Endothelial cell of umbilical vein (primary cell): ENCODE data around the gene MKRN1.

Source experiments
- CTCF ChIP-seq, 2 donors: IDR thresholded peaks; 1 replicate in 1 of 2; 2 replicates in 1 of 2; pipeline ENCODE4 v1.5.1; 2011; ENCODE audit warnings: low read length in 2 of 2, mild to moderate bottlenecking in 2 of 2, moderate library complexity in 2 of 2, control low read depth in 1 of 2, inconsistent platforms in 1 of 2, low read depth in 1 of 2; ENCODE audit not compliant: insufficient read depth in 1 of 2; ENCODE audit errors: extremely low read depth in 1 of 2
- EZH2 ChIP-seq: IDR thresholded peaks from 2 replicates; pipeline ENCODE4 v1.6.1; 2012; ENCODE audit warnings: borderline replicate concordance, low read depth, mild to moderate bottlenecking, moderate library complexity, low read length, inconsistent platforms; ENCODE audit not compliant: severe bottlenecking
- POLR2A ChIP-seq: IDR thresholded peaks from 2 replicates; pipeline ENCODE4 v1.6.1; 2012; ENCODE audit warnings: low read depth, mild to moderate bottlenecking, control low read depth, low read length
- POLR2AphosphoS5 ChIP-seq: IDR thresholded peaks from 2 replicates; pipeline ENCODE4 v1.6.1; 2012; ENCODE audit warnings: low read depth, mild to moderate bottlenecking, control low read depth, low read length, moderate library complexity; ENCODE audit not compliant: insufficient read depth

- no peak for TF ChIP-seq CTCF (IDR thresholded peaks at IDR 0.05; ENCODE audit: extremely low read depth in 1 of 2, insufficient read depth in 1 of 2, low read depth in 1 of 2, low read length in 2 of 2)
- no peak for TF ChIP-seq POLR2AphosphoS5
- TF ChIP-seq POLR2A: no peak
- no peak for TF ChIP-seq EZH2
Measured at GRCh38 chr7:140455743-140456142, 23.6 kb downstream of the MKRN1 start.
